HG02588 (cell line): ENCODE results near the gene GIPR.
"Not testable (repeated sequence)": the region's sequence is repeated elsewhere in the genome, so short reads cannot be mapped to it uniquely, and the experiment has no call there.

Experiments
- ATAC-seq: cut with Tn5 transposase; IDR thresholded peaks from one replicate; pipeline ENCODE4 v1.9.1; 2021; ENCODE audit warnings: mild to moderate bottlenecking, moderate library complexity; ENCODE audit not compliant: unreplicated experiment

GIPR gene

GRCh38 chr19:45645068-45645630, 22.9 kb upstream of the GIPR start:
- no peak for ATAC-seq

DNA sequence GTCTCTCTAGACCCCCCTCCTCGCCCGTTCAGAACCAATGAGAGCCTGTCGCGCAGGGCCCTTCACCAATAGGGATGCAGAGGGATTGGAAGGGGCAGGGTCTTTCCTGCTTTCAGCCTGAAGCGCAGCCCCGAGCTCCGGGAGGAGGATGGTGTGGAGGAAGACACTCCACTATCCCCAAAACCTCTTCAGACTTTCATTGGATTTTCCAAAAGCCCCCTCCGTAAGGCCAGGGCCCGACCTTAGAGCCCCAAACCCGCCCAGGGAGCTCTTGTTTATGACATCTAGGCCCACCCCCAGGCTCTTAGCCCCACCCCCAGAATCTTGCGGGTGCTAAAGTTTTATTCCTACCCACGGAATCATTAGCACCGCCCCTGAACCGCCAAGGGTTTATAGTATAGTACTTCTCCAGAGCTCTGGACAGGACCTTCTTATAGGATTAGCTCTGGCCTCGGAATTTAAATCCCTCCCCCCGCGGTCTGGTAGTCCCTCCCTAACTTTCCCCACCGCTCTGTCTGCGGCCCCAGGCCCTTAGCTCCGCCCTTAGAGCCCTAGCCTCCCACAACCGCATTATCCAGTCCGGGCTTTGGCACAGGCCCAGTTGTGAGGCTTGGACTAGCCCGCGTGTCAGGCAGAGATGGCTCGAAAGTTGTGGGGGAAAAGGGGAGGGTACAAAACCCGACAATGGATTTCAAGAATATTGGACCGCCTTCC, 22.2 kb upstream of the GIPR start:
- ATAC-seq = no peak

- no peak for ATAC-seq
Observed at GRCh38 chr19:45646345-45646698, 21.7 kb upstream of the GIPR start.

- no peak for ATAC-seq
Observed at GRCh38 chr19:45650722-45651121, 17.3 kb upstream of the GIPR start.

DNA sequence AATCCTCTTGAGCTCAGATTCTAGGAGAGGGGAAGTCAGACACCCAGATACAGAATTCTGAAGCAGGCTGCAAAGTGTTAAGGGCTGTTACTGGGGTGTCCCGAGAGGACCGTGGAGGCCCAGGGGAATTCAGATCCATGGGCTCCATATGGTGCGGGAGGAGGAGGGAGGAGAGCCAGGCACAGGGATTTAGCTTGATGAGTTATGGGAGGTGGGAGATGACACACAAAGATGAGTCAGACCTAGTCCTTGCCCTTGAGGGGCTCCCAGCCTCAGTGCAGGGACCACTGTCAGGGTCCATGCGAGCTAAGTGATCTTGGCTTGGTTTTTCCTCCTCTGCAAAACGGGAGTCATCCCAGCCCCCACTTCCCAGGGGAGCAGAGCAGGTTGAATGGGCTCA, 14.4 kb upstream of the GIPR start:
- ATAC-seq = no peak

DNA sequence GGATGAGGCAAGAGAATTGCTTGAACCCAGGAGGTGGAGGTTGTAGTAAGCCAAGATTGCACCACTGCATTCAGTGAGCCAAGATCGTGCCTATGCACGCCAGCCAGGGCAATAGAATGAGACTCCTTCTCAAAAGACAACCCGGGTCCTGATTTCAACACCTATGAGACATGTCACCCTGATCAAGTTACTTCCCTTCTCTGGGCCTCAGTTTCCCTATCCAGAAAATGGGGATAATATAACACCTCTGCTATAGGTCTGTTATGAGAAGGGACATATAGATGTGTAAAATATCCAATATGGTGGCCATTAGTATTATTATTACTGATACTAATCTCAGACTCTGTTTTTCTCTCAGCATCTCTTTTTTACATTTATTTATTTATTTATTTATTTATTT, 12.9 kb upstream of the GIPR start:
- no peak for ATAC-seq

DNA sequence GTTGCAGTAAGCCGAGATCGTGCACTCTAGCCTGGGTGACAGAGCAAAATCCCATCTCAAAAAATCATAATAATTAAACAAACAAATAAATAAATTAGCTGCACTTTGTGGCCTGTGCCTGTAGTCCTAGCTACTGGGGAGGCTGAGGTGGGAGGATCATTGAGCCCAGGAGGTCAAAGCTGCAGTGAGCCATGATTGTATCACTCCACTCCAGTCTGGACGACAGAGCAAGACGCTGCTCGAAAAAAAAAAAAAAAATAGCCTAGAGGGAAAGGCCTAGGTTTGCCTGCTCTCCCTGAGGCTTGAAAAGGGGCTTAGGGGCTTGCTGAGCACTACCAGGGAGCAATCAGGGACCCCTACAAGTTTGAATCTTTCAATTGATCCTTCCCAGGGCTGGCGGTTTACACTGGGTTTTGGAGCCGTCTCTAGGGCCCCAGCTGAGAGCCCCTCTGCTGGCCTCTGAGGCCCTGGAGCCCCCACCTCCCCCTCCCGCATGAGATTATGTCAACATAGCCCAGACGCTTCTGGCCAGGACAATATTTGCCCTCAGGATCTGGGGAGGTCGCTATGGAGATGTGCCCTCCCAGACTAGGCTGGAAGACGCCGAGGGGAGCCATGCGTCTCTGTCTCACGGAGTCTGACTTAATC, 10.4 kb upstream of the GIPR start:
- ATAC-seq = no peak

GRCh38 chr19:45659096-45659729, 8.8 kb upstream of the GIPR start:
- ATAC-seq = no peak

DNA sequence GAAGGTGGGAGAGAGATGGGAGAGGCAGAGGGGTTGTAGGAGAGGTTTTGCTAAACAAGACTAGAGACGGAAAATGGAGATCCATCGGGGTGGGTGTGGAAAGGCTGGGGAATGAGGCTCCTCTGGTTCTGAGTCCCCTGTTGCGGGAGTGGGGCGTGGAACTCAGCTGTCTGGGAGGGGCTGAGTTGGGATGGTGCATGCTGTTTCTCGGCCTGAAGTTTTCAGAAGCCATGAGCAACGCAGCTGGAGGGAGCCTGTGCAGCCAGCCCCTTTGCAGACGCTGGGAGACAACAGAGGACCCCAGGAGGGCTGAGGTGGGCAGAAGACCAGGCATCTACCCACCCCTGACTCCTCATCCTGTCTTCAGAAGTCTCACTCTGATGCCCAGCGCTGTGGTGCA, 7.4 kb upstream of the GIPR start:
- ATAC-seq = no peak

GRCh38 chr19:45663800-45664199, 4.2 kb upstream of the GIPR start:
- ATAC-seq = no peak

GRCh38 chr19:45664575-45664974, 3.4 kb upstream of the GIPR start:
- ATAC-seq = no peak

GRCh38 chr19:45668342-45668871, 386 bp downstream of the GIPR start:
- no peak for ATAC-seq

DNA sequence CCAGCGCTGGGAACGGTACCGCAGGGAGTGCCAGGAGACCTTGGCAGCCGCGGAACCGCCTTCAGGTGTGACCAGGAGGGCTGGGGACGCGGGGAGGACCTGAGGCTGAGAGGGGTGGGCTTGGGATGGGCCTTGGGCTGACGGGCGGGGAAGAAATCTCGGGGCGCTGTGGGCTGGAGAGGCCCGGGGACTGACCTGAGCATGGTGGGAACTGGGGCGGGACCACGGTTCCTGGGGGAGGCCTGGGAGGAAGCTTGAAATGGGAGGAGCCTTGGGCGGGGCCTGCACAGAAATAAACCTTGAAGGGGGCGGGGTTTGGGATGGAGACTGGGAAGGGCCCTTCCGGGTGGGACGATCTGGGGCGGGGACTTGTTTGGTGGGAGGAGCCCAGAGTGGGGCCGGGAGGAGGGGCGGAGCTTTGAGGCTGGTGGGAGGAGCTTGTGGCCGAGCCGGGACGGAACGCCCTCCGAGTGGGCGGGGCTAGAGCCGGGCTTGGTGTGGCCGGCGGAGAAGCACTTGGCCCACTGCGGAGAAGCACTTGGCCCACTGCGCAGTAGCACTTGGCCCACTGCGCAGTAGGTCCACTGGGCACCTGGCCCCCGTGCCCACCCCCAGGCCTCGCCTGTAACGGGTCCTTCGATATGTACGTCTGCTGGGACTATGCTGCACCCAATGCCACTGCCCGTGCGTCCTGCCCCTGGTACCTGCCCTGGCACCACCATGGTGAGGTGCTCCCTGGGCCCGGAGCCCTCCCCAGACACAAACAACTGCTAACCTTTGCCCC, 2.8 kb downstream of the GIPR start:
- peak; percentile 47 for ATAC-seq

DNA sequence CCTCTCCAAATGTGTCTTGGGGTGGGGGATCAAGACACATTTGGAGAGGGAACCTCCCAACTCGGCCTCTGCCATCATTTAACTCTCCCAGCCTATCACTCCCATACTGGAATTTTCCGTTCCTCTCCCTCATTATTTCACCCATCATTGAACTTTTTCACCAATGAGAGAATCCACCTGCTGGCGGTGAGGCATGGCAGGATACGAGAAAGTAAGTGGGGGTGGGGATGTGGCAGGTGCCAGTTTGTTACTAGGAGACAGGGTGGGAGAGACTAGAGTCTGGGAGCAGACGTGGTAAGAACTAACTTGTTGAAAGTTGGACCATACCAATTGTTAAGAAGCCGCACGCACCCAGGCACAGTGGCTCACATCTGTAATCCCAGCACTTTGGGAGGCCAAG, 6.9 kb downstream of the GIPR start:
- no peak for ATAC-seq

- no peak for ATAC-seq
Observed at GRCh38 chr19:45676851-45677263, 8.8 kb downstream of the GIPR start.

DNA sequence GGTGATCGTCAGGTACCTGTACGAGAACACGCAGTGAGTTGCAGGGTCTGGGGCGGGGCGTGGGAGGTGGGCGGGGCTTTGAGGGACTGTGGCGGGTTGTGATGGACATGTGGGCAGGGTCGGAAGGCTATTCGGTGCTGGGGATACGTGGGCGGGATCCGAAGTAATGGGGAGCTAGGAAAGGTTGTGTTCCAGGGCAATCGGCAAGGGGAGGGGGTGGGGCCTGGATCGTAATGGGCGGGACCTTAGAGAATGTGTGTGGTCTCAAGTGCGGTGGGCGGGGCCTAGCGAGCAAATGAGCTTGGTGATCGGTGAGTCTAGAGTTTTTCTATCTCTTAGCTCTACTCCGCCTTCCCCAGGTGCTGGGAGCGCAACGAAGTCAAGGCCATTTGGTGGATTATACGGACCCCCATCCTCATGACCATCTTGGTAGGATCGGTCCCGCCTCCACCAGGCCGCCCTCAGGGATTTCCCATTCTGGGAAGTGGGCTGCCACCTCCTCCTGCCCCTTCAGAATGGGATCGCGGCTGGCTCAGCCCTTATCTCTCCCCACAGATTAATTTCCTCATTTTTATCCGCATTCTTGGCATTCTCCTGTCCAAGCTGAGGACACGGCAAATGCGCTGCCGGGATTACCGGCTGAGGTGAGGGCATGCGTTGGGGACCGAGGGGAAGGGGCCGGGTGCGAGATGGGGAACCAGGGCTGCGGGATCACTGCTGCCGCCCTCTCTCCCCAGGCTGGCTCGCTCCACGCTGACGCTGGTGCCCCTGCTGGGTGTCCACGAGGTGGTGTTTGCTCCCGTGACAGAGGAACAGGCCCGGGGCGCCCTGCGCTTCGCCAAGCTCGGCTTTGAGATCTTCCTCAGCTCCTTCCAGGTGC, 9.6 kb downstream of the GIPR start:
- no peak for ATAC-seq

- peak; percentile 78 for ATAC-seq
Observed at GRCh38 chr19:45681391-45682015, 13.5 kb downstream of the GIPR start.

DNA sequence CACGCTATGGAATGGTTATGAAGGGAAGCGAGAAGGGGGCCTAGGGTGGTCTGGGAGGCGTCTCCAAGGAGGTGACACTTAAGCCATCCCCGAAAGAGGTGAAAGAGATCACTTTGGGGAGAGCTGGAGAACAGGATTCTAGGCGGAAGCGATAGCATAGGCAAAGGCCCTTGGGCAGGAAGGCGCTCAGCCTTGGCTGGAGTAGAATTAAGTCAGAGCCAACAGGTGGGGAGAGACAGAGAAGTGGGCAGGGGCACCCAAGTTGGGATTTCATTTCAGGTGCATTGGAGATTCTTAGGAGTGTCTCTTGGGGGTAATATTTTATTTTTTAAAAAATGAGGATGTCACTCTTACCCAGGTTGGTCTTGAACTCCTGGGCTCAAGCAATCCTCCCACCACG, 14.1 kb downstream of the GIPR start:
- ATAC-seq = no peak

GRCh38 chr19:45682908-45683307, 14.9 kb downstream of the GIPR start:
- no peak for ATAC-seq

DNA sequence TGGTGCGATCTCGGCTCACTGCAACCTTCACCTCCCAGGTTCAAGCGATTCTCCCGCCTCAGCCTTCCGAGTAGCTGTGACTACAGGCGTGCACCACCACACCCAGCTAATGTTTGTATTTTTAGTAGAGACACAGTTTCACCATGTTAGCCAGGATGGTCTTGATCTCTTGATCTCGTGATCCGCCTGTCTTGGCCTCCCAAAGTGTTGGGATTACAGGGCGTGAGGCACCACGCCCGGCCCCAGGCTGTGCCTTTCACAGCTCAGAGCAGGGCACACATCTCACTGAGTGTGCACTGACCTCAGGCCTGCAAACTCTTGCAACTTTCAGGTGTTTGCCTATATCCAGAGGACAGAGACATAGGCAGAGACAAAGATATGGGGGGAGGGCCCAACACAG, 17.0 kb downstream of the GIPR start:
- not testable (repeated sequence) for ATAC-seq
